Stimulated activated CD8-positive, alpha-beta memory T cell treated with anti-CD3 and anti-CD28 coated beads, Interleukin-4, amount 100 ng/mL, for 24 hours (primary cell): ENCODE data around the gene EZH2.

Experiments used
- DNase-seq: peaks from one replicate; pipeline ENCODE4 v3.0.0-alpha.2; 2020; ENCODE audit warnings: low read depth

The EZH2 gene

DNA sequence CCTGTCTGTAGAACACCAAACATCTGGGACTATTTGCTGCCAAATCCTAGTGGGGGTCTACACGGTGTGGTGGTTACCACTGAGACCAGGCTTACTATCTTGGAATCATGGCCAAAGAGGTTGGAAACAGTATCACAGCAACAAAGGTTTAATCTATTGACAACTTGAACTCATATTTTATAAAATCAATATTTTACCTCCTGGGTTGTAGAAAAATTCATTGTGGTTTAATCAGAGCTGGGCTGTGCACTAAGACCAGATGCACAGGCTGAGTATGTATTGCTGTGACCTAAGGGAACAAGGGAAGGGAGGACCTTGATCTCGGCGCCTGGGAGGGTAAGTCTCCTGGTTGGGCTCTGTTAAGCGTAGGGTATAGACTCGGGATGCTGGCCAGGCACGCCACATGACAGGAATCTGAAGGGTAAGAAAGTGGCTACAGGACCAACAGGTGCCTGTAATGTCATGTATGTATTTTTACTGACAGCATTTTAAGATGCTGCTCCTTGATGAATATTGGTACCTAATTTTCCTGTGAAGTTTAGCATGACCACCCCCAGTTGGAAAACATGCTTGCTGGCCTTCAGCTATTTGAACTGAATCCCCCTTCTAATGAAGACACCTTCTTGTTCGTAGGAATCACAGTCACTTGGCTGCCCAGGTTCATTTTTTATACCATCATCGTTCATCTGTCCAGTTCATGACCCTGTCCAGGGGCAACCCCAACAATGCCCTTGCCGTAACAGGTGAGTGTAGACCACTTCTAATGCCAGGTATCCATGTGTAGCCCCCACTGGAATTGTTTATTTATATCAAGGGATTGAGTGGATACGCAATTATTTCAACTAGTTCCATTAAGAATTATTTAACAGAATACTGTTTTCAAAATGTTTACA lies 79.5 kb downstream of the EZH2 start:
- no peak for DNase-seq

DNA sequence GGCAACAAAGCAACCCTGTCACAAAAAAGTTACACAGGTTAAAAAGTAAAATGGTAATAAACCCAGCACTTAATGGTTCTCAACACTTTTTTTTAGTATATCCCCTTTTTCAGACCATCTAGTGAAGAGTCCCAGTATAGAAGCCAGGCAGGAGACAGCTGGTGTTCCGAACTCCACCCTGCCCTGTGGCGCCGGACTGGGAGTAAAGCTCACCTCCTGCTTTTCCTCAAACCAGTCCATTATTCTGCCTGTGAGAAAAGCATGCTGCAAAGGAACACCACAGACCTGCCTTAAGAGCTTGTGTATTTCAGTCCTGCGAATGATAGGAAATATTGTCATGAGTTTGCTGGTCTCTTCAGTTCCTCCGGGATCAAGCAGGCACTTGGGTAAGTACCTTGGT lies 81.0 kb downstream of the EZH2 start:
- DNase-seq, result no peak

DNA sequence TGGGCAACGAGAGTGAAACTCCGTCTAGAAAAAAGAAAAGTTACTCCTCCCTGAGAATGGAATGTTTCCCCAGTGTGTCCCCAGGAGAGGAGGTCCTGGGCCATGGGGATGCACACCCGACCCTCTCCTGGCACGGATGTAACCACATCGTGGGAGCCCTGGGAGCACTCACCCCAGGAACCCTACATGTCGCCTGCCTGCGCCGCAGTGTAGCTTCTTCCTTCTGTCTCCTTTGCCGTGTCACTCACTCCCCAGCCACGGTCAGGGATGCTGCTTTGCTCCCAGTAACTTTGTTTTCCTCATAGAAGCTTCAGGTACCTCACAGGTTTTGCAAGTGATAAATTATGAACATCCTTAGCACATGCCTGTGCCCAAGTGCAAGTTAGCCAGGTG lies 82.0 kb downstream of the EZH2 start:
- DNase-seq, result no peak

DNA sequence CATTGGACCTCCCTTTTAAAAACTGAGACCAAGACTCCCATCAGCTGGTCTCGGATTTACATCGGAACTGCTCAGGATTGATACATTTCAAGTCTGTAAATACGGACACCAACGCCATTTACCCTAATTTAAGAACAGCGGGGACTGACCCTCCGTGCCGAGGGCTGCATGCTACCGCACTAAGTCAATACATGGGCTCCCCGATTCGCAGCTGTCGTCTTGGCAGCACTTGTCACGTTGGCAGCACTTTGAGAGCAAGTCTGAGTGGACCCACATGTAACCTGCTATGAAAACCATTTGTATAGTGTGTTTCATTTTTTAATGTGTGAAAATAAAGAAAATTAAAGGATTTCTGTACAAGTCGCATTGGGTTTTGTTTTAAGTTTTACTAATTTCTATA lies 83.4 kb downstream of the EZH2 start:
- no peak for DNase-seq

DNA sequence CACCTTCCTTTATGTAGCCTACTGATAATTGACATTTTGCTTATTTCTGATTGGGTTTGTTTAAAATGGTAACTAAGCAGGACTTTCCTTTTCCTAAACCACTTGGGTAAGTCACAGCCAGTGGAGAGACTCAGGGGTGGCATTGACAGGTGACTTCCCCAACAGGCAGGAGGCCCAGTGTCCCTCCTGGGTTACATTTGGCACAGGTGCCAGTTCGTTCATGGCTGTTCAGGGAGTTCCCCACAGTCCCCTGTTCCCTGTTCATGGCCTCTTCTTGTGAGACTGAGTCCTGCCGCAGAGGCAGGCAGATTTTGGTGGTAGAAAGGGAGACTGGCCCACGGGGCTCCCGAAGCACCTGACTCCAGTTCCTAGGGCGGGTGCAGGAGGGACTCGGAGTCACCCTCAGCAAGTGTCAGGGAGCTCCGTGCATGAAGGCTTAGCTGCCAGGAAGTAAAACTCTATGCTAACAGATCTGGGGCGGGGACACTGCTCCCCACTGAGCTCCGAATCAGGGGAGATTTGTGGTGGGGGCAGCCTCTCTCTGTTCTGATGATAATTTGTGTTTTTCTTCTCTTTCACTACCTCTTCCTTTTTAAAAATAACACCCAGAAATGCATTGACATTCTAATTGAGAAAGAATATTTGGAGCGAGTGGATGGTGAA lies 84.1 kb downstream of the EZH2 start:
- DNase-seq, result no peak

DNA sequence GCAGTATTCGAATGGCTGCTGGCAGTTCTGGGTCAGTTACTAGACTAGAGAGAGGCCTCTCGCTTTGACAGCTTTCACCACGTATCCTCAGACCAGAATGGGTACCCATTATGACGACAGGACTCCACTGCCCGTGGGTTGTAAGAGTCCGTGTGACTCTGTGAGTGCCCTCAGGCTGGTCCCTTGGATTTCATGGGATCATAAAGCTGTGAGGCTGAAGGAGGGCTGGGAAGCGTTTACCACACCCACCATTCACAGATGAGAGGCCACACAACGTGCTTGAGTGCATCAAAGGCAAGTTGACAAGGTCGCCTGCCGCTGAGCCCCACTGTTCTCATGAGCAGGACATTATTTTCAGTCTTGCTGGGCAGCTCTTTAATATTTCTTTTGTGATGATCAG lies 87.2 kb downstream of the EZH2 start:
- DNase-seq, result no peak

DNA sequence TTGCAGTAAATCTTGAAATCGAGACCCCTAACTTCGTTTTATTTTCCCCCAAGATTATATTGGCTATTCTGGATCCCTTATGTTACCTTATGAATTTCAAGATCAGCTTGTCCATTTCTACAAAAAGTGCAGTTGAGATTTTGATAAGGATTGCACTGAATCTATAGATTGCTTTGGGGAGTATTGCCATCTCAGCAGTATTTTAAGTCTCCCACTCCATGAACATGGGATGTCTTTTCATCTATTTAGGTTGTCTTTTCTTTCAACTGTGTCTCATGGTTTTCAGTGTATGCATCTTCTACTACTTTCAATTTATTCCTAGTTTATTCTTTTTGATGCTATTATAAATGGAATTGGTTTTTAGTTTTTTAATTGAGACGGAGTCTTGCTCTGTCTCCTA lies 89.6 kb downstream of the EZH2 start:
- no peak for DNase-seq

DNA sequence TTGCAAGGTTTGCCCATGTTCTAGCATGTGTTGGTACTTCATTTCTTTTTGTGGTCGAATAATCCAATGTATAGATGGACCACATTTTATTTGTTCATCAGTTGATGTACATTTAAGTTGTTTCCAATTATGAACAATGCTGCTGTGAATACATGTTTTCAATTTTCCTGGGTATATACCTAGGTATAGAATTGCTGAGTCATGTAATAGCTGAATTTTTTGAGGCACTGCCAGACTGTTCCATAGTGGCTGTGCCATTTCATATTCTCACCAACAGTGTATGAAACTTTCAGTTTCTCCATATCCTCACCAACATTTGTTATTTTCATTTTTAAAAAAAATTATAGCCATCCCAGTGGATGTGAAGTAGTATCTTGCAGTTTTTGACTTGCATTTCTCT lies 90.5 kb downstream of the EZH2 start:
- no peak for DNase-seq

DNA sequence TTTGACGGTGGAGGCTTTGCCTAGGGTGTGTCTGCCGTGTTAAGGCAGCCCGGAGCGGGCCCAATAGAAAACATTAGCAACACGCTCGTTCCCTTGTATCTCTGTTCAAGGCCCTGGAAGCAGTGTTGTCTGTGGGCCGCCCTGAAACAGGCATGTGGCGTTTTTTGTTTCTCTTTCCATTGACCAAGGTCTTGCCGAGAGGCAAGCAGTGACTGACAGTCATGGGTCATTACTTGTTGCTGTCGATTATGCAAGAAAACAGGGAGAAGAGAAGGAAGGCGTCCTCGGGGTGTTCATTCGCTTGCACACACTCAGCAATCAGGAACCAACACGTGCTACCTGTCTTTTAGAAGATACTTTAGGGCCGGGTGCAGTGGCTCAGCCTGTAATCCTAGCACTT lies 92.5 kb downstream of the EZH2 start:
- no peak for DNase-seq

DNA sequence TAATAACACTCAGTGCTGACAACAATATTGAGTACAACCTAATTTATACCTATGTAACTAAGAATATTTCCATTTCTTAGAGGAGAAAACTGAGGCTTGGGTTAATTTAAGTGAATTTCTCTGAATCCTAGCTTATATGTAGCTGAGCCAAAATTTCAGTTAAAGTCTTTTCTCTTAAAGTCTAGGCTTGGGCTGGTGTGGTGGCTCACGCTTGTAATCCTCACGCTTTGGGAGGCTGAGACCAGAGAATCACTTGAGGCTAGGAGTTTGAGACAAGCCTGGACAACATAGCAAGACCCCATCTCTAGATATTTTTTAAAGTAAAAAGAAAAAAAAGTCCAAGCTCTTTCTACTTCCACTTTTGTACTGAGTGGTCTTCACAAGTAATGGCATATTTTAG lies 93.2 kb downstream of the EZH2 start:
- no peak for DNase-seq

DNA sequence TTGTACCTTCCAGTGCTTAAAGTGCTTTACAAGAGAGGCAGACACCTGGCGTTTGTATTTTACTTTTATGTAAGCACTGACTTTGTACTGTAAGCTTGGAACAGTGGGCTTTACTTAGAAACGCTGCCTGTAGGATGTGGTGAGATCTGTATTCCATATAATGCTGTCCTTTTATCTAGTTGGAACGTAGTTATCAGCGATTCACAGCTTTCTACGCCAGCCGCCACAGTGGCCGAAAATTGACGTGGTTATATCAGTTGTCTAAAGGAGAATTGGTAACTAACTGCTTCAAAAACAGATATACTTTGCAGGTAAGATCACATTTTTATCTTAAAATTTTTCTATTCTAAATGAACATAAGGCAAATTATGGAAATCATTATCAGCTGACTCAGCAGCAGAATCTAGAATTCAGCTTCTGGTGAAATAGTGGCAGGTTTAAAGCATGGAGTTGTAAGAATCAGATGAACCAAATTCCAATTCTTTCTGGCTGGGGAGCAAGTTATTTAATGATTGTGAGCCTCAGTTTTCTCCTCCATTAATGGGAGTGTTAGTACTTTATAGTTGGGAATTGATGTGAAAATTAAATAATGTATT lies 93.9 kb downstream of the EZH2 start:
- DNase-seq, result no peak

DNA sequence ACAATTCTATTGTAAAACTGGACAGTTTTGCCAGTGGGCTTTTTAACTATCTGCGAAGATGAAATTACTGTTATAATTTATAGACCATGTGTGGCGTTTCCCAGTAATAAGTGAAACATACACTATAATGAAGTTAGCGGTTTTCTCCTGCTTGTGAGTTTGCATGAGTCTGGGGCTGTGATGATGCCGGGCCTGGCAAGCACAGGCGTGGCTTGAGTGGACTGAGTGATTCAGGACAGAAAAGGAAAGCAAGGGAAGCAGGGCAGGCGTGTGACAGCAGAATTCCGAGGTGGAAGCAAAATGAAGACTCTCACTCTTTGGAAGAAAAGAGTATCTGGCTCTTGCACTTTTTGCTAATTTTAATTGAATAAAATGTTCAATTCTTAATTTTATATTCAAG lies 94.9 kb downstream of the EZH2 start:
- DNase-seq, result no peak

DNA sequence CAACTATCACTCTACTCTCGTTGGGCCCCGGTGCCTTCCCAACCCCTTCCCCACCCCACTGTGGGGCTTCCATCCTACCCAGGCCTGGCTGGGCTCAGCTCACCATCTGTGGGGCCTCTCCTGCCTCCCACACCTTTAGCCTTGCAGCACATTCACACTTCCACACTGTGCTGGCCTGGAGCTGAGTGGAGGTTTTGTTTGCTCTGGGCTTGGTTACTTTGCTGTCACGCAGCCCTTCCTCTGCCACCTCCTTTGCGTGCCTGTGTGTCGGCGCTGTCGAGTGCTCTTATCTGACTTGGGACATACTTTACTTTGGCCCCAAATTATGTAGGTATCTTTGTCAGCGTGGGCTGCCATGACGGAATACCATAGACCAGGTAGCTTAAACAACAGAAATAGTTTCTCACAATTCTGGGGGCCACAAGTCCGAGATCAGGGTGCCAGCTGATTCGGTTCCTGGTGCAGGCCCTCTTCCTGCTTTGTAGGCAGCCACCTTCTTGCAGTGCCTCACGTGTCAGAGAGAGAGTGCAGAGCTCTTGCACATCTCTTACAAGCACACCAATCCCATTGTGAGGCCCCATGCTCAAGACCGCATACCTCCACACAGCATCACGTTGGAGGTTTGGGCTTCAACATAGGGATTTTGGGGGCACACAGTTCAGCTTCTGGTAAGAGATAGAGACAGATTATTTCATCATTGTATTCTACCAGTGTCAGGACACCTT lies 96.4 kb downstream of the EZH2 start:
- DNase-seq, result no peak

DNA sequence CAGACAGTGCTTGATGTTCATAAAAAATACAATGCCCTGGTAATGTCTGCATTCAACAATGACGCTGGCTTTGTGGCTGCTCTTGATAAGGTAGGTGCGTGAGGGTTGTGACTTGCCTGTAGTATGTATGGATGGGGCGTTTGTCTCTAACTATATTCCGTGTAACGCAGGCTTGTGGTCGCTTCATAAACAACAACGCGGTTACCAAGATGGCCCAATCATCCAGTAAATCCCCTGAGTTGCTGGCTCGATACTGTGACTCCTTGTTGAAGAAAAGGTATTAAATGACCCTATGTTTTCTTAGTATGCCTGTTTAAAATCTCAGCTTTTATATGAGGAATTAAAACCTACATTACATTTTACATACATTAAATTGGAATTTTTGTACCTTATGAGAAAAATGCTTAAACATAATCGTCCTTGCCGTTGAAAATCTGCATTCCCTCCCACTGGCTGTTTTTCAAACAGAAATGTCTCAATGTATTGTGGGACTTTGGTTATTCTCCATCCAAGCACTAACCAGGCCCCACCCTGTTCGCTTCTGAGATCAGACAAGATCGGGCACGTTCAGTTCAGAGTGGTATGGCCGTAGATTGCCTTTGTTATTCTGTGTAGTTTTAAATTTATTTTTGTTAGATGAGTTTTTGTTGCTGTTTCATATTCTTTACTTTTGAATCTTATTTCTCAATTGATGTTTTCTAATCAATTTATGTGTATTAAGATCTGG lies 100.1 kb downstream of the EZH2 start:
- DNase-seq, result no peak

DNA sequence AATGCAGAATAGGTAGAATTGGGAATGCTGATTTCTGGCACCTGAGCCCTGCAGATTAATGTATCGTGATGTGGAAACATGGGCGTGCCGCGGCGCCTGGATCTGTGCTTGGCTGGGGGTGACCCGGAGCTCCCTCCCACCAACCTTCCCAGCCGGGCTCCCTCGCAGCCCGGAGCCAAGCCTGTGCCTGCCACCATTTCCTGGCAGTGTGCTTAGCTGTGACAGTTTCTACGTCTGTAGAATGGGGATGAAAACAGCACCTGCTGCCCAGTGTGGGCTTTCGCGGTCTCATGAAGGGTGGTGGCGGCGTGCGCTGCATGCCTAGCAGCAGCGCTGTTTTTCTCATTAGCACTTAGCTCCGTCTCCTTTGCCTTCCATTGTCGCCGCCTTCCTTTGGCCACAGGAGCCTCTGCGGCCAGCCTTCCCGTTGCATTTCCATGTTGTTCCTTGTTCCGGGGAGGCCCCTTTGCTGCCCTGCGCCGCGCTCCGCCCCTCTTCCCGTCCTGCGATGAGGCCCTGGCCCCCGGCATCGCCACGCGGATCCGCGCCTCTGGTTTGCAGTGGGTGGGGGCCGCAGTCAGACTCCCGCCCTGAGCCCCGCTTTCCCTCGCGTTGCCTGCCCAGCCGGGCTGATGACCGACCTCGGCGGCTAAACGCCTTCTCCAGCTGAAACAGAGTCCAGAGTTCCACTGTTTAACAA lies 101.2 kb downstream of the EZH2 start:
- no peak for DNase-seq

DNA sequence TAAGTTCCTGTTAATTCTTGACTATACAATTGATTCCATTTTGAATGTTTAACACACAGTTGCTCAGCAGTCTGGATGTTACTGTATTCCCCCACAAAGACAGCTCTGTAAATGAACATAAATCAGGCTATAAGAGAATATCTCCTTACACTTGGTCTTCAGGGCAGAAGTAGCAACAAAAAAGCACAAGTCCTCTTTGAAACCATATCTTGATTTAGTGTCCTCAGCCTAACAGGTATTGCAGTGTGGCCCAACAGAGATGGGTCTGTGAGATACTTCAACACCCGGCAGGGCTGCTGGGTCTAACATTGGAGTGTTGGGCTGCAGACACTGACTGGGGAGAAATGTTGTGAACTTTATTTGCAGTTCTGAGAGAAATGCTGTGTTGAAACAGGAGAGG lies 109.6 kb downstream of the EZH2 start:
- DNase-seq, result no peak

DNA sequence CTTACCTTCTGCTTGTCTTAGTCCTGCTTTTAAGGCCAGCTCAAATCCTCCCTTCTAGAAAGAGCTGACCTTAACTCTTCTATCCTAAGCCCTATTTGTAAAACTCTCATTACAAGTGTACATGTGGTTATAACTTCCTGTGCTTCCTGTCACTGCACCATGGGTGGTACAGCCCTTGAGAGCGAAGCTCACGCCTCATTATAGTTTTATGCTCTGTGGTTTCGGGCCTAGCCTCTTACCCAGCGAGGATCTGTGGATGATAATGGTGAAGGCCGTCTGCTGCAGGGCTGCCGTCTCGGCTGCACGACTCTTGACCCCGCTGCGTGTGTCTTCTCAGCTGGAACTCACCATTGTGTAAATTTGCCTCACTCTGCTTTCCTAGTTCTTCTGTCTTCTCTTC lies 110.8 kb downstream of the EZH2 start:
- DNase-seq, result peak; percentile 7

DNA sequence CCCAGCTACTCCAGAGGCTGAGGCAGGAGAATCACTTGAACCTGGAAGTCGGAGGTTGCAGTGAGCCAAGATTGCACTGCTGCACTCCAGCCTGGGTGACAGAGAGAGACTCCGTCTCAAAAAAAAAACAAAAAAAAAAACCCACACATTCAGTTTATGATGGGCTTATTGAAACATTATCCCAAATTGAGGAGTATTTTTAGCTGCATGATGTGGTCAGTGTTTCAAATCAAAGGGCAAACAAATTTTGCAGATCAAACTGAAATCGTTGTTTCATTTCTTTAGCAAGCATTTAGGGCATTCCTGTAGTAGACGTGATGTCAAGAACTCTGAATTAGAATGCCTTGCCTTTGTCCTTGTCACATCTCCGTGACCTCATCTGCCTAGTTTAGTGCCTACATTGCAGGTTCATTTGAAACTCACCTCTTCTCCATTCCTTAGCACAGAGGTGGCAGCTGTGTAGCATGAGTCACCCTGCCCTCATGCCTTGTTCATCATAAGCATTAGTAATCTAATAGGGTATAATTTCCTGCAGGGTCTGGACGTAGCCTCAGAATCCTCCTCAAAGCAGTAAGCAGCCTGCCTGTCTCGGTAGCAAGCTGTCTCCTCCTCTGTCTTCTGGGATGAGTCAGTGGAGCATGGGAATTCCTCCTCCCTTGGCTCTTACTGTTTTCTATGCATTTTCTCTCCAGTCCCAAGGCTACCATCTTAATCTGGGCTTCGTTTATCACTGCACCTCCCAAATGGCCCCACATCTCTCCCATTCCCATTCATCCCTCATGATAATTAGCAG lies 111.6 kb downstream of the EZH2 start:
- DNase-seq, result peak; percentile 11

DNA sequence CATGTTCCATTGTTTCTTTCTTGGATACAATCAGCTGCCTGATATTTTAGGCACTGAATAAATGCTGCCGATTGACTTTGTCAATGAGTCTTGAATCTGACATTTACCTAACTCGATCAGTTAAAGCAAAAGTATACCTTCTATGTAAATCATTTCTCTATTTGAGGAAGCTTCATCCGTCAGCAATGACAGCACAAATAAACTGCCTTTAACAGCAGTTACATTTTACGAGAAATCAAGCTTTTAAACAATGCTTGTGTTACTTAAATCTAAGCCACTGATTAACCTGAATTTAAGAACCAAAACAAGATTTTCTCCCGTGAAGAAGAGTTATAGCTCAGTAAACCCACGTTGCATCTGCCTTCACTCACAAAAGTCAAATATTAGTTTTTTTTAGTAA lies 114.1 kb downstream of the EZH2 start:
- no peak for DNase-seq

DNA sequence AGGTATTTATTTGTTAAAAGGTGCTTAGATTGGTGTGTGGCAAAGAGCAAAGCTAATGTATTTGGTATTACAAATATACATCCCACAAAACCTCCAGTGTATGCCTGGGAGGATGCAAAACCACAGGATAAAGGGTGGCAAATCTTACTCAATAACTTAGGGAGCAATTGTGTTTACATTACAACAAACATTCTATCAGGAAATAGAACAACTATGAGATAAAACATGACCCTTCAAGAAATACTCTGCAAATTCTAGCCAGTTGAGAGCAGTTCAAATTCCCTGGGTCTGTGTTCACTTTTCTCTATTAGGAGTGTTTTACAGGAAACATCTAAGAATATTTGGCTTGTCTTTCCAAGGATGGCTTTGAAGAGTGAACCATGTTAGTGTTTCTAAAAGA lies 120.5 kb downstream of the EZH2 start:
- DNase-seq, result no peak
